Lower leg skin (tissue), 3 donors: ENCODE data around the gene IFTAP.

Source experiments
- POLR2A ChIP-seq, 2 donors: fragments of 450-650 bp; IDR thresholded peaks; one replicate each; pipeline ENCODE4 v1.6.1; 2016 to 2017; ENCODE audit warnings: antibody characterized with exemption in 2 of 2, mild to moderate bottlenecking in 1 of 2, moderate library complexity in 1 of 2
- TF ChIP-seq, protein P1 (sequence below), 3 donors: fragments of 450-650 bp; IDR thresholded peaks; one replicate each; pipeline ENCODE4 v1.5.1; 2016; ENCODE audit warnings: antibody characterized with exemption in 3 of 3, mild to moderate bottlenecking in 3 of 3, moderate library complexity in 2 of 3

DNA sequence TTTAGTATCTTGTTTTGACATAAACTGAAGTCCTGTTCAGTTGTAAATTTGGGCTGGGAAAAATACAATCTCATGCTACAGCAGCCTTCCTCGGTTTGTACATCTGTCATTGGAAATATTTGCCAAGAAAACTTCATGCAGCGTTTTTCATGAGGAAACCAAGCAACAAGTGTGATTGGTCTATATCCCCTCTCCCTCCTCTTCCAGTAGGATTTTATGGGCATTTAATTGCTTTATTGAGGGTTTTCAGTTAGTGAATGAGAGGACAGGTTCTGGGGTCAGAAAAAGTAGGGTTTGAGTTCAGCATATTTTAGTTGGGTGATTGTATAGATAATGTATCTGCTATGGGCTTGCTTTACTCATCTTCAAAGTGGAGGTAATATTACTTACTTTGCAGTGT, 93.8 kb downstream of the IFTAP start:
- TF ChIP-seq, protein P1, sequence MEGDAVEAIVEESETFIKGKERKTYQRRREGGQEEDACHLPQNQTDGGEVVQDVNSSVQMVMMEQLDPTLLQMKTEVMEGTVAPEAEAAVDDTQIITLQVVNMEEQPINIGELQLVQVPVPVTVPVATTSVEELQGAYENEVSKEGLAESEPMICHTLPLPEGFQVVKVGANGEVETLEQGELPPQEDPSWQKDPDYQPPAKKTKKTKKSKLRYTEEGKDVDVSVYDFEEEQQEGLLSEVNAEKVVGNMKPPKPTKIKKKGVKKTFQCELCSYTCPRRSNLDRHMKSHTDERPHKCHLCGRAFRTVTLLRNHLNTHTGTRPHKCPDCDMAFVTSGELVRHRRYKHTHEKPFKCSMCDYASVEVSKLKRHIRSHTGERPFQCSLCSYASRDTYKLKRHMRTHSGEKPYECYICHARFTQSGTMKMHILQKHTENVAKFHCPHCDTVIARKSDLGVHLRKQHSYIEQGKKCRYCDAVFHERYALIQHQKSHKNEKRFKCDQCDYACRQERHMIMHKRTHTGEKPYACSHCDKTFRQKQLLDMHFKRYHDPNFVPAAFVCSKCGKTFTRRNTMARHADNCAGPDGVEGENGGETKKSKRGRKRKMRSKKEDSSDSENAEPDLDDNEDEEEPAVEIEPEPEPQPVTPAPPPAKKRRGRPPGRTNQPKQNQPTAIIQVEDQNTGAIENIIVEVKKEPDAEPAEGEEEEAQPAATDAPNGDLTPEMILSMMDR (IDR thresholded peaks at IDR 0.05): no peak
- no peak for TF ChIP-seq POLR2A (IDR thresholded peaks at IDR 0.05)
